ENCODE results near the gene CCL11.
"Not testable (repeated sequence)": the region's sequence is repeated elsewhere in the genome, so short reads cannot be mapped to it uniquely, and the experiment has no call there.

The CCL11 gene

GRCh38 chr17:34318474-34318873 is 32.9 kb downstream of the CCL11 start:
- in situ Hi-C loops (cut with HindIII; ENCODE audit: low sequenced_read_pairs): loop anchor here (25.0 kb wide), 1 partner anchor 219 kb away; no protein-coding TSS in a partner anchor
- no peak for DNase-seq (ENCODE audit: low read depth)
- no peak for TF ChIP-seq CTCF (IDR thresholded peaks at IDR 0.05; ENCODE audit: low read depth, low read length, missing control alignments)
- H3K4me3 ChIP-seq (ENCODE audit: low read depth, low read length): no peak overlapping the region

GRCh38 chr17:34319039-34319483 is 33.5 kb downstream of the CCL11 start, which contains the start of gene CCL8:
CCL8 (plus strand) TSS chr17:34319435; CDS start chr17:34319502, 67 bp downstream.
- in situ Hi-C loops (cut with HindIII; ENCODE audit: low sequenced_read_pairs): loop anchor here (25.0 kb wide), 1 partner anchor 218 kb away; no protein-coding TSS in a partner anchor
- no peak for DNase-seq (ENCODE audit: low read depth)
- TF ChIP-seq CTCF (IDR thresholded peaks at IDR 0.05; ENCODE audit: low read depth, low read length, missing control alignments): no peak

GRCh38 chr17:34321964-34322363 is 36.4 kb downstream of the CCL11 start:
- H3K4me3 ChIP-seq (ENCODE audit: low read depth, low read length): no peak overlapping the region
- in situ Hi-C loops (cut with HindIII; ENCODE audit: low sequenced_read_pairs): loop anchor here (5.0 to 25.0 kb wide), 3 partner anchors 35 to 215 kb away; partner anchors contain the start of gene CCL13
- no peak for DNase-seq (ENCODE audit: low read depth)
- TF ChIP-seq CTCF (IDR thresholded peaks at IDR 0.05; ENCODE audit: low read depth, low read length, missing control alignments): no peak

More at GRCh38 chr17:34319039-34319483, 33.5 kb downstream of the CCL11 start, which contains the start of gene CCL8:
- no peak within 1 kb of the TSS for H3K4me3 ChIP-seq (ENCODE audit: low read depth, low read length)

- not testable (repeated sequence) for DNase-seq (ENCODE audit: low read depth); H3K4me3 ChIP-seq (ENCODE audit: low read depth, low read length)
- in situ Hi-C loops (cut with HindIII; ENCODE audit: low sequenced_read_pairs): loop anchor here (10.0 kb wide), 1 partner anchor 77 kb away; no protein-coding TSS in a partner anchor
Measured at GRCh38 chr17:34327580-34327979, 42.0 kb downstream of the CCL11 start.

GRCh38 chr17:34337701-34338100 is 52.2 kb downstream of the CCL11 start:
- no peak for DNase-seq (ENCODE audit: low read depth)
- in situ Hi-C loops (cut with HindIII; ENCODE audit: low sequenced_read_pairs): no loop called here
- no peak for TF ChIP-seq CTCF (IDR thresholded peaks at IDR 0.05; ENCODE audit: low read depth, low read length, missing control alignments)
- no peak overlapping the region for H3K4me3 ChIP-seq (ENCODE audit: low read depth, low read length)
